PC-3 (cell line): ENCODE data around the gene BPIFB3.

Experiments used
- EZH2 ChIP-seq: fragments of 300-600 bp; sonication (generic); IDR thresholded peaks from one replicate; pipeline ENCODE4 v1.6.1; 2017; ENCODE audit warnings: antibody characterized with exemption, mild to moderate bottlenecking, low read length; ENCODE audit not compliant: unreplicated experiment
- TF ChIP-seq, protein P1 (sequence below): fragments of 300-600 bp; sonication (generic); conservative IDR thresholded peaks from 2 replicates; pipeline ENCODE4 v1.5.1; 2017; ENCODE audit warnings: antibody characterized with exemption, low read depth, mild to moderate bottlenecking, low read length

- TF ChIP-seq, protein P1, sequence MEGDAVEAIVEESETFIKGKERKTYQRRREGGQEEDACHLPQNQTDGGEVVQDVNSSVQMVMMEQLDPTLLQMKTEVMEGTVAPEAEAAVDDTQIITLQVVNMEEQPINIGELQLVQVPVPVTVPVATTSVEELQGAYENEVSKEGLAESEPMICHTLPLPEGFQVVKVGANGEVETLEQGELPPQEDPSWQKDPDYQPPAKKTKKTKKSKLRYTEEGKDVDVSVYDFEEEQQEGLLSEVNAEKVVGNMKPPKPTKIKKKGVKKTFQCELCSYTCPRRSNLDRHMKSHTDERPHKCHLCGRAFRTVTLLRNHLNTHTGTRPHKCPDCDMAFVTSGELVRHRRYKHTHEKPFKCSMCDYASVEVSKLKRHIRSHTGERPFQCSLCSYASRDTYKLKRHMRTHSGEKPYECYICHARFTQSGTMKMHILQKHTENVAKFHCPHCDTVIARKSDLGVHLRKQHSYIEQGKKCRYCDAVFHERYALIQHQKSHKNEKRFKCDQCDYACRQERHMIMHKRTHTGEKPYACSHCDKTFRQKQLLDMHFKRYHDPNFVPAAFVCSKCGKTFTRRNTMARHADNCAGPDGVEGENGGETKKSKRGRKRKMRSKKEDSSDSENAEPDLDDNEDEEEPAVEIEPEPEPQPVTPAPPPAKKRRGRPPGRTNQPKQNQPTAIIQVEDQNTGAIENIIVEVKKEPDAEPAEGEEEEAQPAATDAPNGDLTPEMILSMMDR = peak; percentile 80
- TF ChIP-seq EZH2 = no peak
Observed at GRCh38 chr20:33005132-33005566, 48.6 kb upstream of the BPIFB3 start.
